A549 treated with ZK216348 at 1 μM for 4 hours (cell line): ENCODE data around the gene SLC35B1. TPM values are rescaled to one million over a fixed set of nuclear protein-coding genes. Genes with fewer than 3 reads are reported as not detected.

ENCODE experiments used
- total RNA-seq: library from RNA; stranded (reverse); fragments of 200-300 nt; extraction: Qiagen RNA extraction; gene quantifications from 5 replicates; pipeline ENCODE4 v1.2.3, GENCODE V29; 2022; ENCODE audit warnings: low read depth

The SLC35B1 gene, protein sequence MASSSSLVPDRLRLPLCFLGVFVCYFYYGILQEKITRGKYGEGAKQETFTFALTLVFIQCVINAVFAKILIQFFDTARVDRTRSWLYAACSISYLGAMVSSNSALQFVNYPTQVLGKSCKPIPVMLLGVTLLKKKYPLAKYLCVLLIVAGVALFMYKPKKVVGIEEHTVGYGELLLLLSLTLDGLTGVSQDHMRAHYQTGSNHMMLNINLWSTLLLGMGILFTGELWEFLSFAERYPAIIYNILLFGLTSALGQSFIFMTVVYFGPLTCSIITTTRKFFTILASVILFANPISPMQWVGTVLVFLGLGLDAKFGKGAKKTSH
- 89.2 to 100 TPM (median 91.2 TPM) in 5 replicates for total RNA-seq

GRCh38 chr17:49707608-49708514 is at the start of gene SLC35B1:
Gene SLC35B1 (minus strand): TSS chr17:49707964. CDS start chr17:49707833, 131 bp downstream.

DNA sequence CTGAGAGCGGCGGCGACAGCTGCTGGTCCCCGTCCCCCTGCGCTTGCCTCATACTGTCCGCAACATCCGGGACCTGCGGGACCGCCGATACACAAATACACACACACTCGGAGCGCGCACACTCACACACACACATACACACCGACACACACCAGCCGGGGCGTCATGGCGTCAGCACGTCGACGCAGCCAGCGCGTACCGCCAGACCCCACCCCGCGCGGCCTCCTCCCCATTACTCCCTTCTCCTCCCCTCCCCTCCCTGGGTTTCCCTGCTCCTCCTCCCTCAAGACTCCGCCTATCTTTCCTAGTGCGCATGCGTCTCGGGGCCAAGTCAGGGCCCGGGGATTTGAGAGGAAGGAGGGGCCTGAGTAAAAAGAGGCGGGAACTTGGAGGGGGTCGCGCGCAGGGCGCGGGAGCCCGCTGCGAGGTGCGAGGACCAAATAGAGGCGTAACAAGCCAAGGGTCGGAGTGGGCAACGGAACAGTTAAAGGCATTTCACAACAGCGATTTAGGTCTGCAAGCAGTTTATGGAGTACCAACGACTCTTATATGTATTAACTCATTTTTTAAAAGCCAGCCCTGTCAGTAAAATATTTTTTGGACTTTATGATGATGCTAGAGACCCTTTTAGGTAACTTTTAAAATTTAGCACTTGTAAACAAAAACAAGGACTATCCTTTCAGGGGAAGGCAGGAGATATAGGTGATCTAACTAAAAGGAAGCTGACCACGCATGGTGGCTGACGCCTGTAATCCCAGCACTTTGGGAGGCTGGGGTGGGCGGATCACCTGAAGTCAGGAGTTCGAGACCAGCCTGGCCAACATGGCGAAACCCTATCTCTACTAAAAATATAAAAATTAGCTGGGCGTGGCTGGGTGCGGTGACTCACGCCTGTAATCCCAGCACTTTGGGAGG is 29.6 kb downstream of the SLC35B1 start, which contains the start of gene SPOP:
Gene SPOP, minus strand, starts transcription at position 165 of the 915 bp plus-strand sequence. CDS start 55,287 bp downstream, outside the sequence.

Other genes starting within 250 kb of the SLC35B1 start
- 0.18 to 1.1 TPM (median 0.92 TPM) in 5 replicates for gene NGFR, start 212.7 kb downstream of the SLC35B1 start, total RNA-seq
- gene NXPH3, start 132.1 kb downstream of the SLC35B1 start, total RNA-seq, result 0.22 to 0.54 TPM (median 0.39 TPM) in 5 replicates
- 37.8 to 44.6 TPM (median 40.7 TPM) in 5 replicates for gene SPOP, start 29.9 kb downstream of the SLC35B1 start, total RNA-seq
- 1.0 to 1.4 TPM (median 1.2 TPM) in 5 replicates for gene FAM117A, start 56.2 kb upstream of the SLC35B1 start, total RNA-seq
- 24.7 to 29.5 TPM (median 26.8 TPM) in 5 replicates for gene KAT7, start 80.7 kb upstream of the SLC35B1 start, total RNA-seq
- not detected in 5 replicates for gene TAC4, start 140.1 kb upstream of the SLC35B1 start, total RNA-seq